Activated CD8-positive, alpha-beta memory T cell treated with anti-CD3 and anti-CD28 coated beads for 24 hours (primary cell): ENCODE results near the gene WASL.
"Not testable (repeated sequence)": the region's sequence is repeated elsewhere in the genome, so short reads cannot be mapped to it uniquely, and the experiment has no call there.

ENCODE experiments used
- DNase-seq: peaks from one replicate; pipeline ENCODE4 v3.0.0-alpha.2; 2020

The WASL gene

GRCh38 chr7:123729218-123729578 lies 19.6 kb downstream of the WASL start:
- DNase-seq: no peak

GRCh38 chr7:123727071-123727837 lies 21.5 kb downstream of the WASL start:
- no peak for DNase-seq

- no peak for DNase-seq
Measured at GRCh38 chr7:123725586-123726171, 23.1 kb downstream of the WASL start.

GRCh38 chr7:123724817-123725253 lies 24.0 kb downstream of the WASL start:
- DNase-seq: no peak

GRCh38 chr7:123723913-123724312 lies 24.9 kb downstream of the WASL start:
- no peak for DNase-seq

GRCh38 chr7:123720527-123720926 lies 28.3 kb downstream of the WASL start:
- DNase-seq: not testable (repeated sequence)

- no peak for DNase-seq
Measured at GRCh38 chr7:123719197-123719721, 29.5 kb downstream of the WASL start.

- DNase-seq: no peak
Measured at GRCh38 chr7:123718773-123719172, 30.0 kb downstream of the WASL start.

GRCh38 chr7:123717689-123718088 lies 31.1 kb downstream of the WASL start:
- DNase-seq: no peak

- DNase-seq: no peak
Measured at GRCh38 chr7:123716877-123717276, 31.9 kb downstream of the WASL start.

- no peak for DNase-seq
Measured at GRCh38 chr7:123715799-123716198, 33.0 kb downstream of the WASL start.

- no peak for DNase-seq
Measured at GRCh38 chr7:123715198-123715597, 33.6 kb downstream of the WASL start.

GRCh38 chr7:123714296-123715080 lies 34.3 kb downstream of the WASL start:
- DNase-seq: no peak

- no peak for DNase-seq
Measured at GRCh38 chr7:123712619-123713018, 36.2 kb downstream of the WASL start.

GRCh38 chr7:123711832-123712293 lies 36.9 kb downstream of the WASL start:
- DNase-seq: no peak

GRCh38 chr7:123710683-123711082 lies 38.1 kb downstream of the WASL start:
- no peak for DNase-seq

- DNase-seq: no peak
Measured at GRCh38 chr7:123709525-123709924, 39.3 kb downstream of the WASL start.

GRCh38 chr7:123705211-123705901 lies 43.4 kb downstream of the WASL start:
- no peak for DNase-seq

GRCh38 chr7:123695944-123696677 lies 52.7 kb downstream of the WASL start:
- DNase-seq: no peak

GRCh38 chr7:123692471-123692877 lies 56.3 kb downstream of the WASL start:
- no peak for DNase-seq

GRCh38 chr7:123690550-123690949 lies 58.3 kb downstream of the WASL start:
- no peak for DNase-seq

- no peak for DNase-seq
Measured at GRCh38 chr7:123689250-123689649, 59.6 kb downstream of the WASL start.
